ENCODE data around the gene HSF2BP.
"Not testable (repeated sequence)": the region's sequence is repeated elsewhere in the genome, so short reads cannot be mapped to it uniquely, and the experiment has no call there.

The HSF2BP gene

DNA sequence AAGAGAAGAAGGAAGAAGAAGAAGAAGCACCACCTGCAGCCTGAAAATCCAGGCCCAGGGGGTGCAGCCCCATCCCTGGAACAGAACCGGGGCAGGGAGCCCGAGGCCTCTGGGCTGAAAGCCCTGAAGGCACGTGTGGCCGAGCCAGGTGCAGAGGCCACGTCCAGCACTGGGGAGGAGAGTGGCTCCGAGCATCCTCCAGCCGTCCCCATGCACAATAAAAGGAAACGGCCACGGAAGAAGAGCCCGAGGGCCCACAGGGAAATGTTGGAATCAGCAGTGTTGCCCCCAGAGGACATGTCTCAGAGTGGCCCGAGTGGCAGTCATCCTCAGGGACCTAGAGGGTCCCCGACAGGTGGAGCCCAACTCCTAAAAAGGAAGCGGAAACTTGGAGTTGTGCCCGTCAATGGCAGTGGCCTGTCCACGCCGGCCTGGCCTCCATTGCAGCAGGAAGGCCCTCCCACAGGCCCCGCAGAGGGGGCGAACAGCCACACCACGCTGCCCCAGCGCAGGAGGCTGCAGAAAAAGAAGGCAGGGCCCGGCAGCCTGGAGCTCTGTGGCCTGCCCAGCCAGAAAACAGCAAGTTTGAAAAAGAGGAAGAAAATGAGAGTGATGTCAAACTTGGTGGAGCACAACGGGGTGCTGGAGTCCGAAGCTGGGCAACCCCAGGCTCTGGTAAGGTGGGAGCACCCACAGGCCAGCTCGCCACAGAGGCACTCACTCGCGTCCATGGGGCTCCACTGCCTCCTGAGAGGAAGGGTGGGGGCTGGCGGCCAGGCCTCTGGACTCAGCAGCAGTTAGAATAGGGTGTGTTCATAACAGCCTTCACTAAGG is 28.5 kb upstream of the HSF2BP start:
- FAIRE-seq = no peak

DNA sequence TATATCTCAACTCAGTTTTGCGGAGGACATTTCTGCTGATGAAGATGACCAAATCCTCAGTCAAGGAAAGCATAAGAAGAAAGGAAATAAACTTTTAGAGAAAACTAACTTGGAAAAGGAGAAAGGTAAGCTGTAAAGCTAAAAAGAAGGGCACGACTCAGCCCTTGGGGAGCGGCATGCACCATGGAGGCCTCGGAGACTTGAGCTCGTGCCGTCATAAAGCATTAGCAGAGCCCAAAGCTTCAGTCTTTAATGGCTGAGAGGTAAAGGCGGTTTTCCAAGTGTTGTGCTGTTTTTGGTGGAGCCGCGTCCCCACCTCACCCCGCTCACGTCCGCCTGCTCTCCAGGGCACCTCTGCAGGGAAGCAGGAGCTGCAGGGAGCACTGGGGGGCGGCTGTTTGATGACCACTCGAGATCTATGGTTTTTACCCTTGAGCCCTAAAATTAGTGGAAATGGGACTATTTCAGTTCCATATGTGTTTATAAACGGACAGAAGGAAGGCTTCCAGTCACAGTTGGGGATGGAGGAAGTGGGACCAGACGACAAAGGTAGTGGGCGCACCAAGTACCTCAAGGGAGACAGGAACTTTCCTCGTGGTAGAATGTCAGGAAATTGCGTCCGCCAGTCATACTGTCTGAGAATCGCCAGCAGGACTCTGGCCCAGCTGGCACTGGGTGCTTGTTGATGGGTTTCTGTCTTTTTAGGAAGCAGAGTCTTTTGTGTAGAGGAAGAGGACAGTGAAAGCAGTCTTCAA is 27.7 kb upstream of the HSF2BP start:
- no peak for FAIRE-seq

DNA sequence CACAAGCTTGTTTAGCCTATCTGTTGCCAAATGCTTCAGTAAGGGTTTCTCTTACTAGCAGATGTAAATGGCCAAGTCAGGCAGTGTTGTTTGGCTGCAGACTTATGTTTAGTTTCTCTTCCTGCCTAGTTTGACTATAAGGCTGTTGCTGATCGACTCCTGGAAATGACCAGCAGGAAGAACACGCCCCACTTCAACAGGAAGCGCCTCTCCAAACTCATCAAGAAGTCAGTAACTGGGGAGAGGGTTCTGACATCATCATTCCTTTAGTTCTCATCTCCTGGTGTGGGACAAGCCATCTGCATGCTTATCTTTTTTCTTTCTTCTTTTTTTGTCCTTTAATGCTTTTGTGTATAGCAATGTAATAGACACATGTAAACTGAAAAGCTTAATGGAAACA is 25.1 kb upstream of the HSF2BP start:
- no peak for FAIRE-seq

DNA sequence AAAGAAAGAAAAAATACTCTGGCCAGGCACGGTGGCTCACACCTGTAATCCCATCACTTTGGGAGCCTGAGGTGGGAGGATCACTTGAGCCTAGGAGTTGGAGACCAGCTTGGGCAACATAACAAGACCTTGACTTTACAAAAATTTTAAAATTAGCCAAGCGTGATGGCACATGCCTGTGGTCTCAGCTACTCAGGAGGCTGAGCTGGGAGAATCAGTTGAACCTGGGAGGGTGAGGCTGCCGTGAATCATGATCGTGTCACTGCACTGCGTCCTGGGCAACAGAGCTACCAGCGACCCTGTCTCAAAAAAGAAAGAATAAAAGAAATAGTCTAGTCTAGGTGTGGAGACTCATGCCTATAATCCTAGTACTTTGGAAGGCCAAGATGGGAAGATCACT is 22.4 kb upstream of the HSF2BP start:
- FAIRE-seq = no peak

DNA sequence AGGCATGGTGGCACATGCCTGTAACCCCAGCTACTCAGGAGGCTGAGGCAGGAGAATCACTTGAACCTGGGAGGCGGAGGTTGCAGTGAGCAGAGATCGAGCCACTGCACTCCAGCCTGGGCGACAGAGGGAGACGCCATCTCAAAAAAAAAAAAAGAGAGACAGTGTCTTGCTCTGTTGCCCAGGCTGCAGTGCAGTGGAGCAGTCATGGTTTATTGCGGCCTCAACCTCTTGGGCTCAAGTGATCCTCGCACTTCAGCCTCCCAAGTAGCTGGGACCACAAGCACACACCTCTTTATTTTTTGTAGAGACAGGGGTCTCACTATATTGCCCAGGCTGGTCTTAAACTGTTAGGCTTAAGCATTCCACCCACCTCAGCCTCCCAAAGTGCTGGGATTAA is 21.1 kb upstream of the HSF2BP start:
- not testable (repeated sequence) for FAIRE-seq

DNA sequence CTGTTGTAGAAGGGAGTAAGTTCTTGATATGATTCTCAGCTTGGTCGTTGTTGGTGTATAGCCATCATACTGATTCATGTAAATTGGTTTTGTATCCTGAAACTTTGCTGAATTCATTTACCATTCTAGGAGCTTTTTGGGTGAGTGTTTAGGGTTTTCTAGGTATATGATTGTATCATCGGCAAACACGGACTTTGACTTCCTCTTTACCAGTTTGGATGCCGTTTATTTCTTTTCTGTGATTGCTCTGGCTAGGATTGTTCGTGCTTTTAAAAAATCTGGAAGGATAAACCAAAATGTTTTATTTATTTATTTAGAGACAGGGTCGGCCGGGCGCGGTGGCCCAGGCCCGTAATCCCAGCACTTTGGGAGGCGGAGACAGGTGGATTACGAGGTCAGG is 20.7 kb upstream of the HSF2BP start:
- FAIRE-seq = no peak

DNA sequence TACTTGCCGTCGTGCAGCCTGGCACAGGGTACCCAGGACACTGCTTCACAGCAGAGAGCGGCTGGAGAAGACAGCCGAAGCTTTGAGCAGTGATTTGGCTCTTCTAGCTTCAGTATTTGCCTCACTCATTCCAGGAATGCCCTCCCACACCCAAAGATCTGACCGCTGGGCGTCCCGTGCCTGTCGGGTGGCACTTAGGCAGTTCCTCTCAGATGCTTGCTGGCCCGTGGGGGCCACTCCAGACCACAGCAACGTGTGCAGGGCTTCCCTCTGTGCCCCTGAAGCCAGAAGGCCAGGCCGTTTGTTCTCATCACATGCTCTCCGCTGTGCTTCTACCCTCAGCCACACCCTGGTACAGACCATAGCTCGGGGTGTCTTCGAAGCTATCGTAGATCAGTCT is 17.1 kb upstream of the HSF2BP start:
- no peak for FAIRE-seq

DNA sequence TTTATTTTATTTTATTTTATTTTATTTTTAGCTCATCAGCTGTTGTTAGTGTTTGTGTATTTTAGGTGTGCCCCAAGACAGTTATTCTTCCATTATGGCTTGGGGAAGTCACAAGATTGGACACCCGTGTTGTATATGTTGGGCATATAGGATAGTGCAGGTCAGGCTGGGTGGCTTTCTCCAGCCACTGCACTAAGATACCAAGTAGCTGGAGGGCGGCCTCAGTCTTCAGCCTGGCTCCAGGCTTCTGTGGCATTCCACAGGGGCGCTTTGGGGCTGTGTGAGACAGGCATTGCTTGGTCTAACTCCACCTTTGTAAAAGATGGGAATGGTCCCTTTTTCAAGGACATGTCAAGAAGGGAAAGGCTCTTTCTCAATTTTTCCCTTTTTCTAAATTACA is 16.6 kb upstream of the HSF2BP start:
- FAIRE-seq = no peak

DNA sequence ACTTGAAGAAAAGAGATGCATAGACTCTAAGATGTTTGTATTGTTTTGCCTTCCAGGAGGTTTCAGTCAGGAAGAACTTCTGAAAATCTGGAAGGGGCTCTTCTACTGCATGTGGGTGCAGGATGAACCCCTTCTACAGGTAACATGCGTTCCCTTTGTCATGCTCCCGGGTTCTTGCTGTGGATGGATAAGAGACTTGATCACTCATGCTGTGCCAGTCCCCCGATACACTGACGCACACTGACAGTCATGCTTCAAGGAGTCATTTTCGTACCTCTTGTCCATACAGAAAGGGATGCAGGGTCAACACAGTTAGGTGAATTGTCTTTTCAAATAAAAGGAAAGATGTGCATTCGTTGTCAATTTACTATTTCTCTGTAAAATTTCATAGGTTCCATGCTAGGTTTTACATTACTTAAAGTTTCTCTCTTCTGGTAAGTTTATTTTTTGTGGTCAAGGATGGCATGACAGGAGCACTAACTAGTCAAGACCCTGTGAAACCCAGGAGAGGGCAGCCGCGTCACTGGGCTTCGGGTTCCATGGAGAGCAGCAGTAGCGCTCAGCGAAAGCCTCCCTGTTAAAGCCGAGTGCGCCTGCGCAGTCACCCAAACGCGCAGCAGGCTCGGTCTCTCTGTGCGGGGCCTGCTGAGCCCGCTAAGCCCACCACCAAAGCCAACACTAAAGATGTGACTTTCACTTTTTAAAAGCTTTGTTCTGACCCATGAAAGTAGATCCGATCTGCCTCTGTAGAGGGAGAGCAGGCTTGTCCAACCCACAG is 10.7 kb upstream of the HSF2BP start:
- FAIRE-seq = no peak

DNA sequence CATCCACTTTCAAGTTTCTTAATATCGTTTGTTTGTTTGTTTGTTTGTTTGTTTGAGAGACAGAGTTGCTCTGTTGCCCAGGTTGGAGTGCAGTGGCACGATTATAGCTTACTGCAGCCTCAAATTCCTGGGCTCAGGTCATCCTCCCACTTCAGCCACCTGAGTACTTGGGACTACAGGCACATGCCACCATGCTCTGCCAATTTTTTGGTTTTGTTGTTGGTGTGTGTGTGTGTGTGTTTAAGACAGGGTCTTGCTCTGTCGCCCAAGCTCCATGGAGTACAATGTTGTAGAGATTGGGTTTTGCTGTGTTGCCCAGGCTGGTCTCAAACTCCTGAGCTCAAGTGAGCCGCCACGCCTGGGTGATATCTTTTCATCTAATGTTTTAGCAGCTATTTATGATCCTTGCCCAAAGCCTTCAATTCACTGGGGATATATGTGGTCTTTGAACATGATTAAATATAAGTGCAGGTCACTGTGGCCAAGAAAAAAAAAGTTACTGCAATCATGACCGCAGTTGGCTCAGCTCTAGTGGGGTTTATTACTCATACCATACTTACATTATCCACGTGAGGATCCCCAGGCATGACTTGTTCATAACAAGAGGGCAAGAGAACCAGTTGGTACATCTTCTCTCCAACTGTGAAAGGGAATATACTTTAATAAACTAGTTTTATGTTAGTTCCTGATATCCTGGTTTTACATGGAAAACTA is 8.1 kb upstream of the HSF2BP start:
- FAIRE-seq = no peak

DNA sequence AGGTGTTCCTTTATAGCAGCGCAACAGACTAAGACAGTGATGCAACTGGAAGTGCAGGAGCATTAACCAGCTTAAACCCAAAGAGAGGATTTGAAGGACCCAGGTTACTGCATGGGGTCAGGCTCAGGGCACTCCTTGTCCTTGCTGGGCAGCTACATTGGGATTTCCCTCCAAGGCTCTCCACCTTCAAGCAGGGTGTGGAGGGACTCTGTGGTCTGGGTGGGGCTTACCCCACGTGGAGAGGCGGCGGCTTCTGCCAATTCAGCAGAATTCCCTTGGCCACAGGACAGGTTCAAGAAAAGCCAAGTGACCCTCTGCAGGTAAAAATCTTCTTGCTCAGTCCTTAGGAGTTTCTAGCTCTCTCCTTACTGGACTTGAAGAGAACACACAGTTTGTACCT is 6.6 kb upstream of the HSF2BP start:
- no peak for FAIRE-seq

DNA sequence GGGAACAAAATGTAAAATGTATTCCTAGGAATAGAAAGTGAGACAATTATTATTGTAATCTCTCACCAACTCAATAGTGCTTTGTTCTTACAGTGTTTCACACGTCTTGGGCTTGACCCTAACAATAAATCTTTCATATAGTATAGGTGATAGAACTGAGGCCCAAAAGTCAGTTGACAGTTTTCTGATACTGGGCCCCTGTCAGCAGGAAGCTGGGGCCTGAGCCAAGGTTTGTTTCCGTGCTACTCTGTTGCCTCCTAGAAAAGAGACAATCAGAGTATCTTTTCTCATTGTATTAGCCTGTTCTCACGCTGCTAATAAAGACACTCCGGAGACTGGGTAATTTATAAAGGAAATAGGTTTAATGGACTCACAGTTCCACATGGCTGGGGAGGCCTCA is 5.1 kb upstream of the HSF2BP start:
- FAIRE-seq = no peak

DNA sequence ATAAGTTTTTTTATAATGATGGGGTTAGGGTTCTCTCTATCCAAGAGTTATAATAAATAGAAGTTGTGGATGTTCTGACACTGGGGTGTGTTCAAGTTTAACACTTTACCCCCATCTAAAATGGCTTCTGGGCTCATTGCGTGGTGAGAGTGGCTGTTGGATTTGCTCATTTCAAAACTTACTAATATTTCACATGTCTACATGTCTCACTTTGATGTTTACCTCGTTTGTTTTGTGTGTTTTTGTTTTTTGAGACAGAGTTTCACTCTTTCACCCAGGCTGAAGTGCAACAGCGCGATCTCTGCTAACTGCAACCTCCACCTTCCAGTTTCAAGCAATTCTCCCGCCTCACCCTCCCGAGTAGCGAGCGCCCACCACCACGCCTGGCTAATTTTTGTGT is 3.7 kb upstream of the HSF2BP start:
- no peak for FAIRE-seq

DNA sequence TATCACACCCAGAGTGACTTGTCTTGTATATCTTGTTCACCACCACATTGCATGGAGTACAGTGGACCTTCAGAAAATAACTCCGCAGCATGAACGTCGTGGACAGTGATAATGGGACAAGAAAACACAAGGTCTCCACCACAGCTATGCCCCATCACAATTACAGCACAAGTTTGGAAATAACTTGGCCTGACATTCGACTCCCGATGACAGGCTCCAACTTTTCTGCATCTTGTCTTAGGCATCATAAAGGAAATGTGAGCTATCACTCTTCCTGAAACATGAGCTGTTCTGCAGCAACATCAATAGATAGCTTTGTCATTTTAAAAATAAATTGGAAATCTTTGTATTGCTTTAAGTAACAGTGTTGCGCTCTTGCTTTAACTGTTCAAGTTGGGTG is 3.0 kb upstream of the HSF2BP start:
- FAIRE-seq = no peak

DNA sequence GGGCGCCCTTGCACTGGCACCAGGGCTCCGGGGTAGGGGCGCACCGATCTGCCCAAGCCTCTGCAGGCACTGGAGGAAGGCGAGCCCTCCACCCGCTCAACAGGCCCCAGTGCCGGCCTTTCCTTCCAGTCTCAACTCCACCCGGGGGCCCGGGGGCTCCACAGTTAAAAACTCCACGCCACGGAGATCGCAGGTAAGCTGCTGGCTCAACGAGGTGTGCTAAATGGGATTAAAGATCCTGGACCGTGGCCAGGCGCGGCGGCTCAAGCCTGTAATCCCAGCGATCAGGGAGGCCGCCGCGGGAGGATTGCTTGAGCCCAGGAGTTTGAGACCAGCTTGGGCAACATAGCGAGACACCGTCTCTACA is 536 bp downstream of the HSF2BP start:
- FAIRE-seq = no peak

DNA sequence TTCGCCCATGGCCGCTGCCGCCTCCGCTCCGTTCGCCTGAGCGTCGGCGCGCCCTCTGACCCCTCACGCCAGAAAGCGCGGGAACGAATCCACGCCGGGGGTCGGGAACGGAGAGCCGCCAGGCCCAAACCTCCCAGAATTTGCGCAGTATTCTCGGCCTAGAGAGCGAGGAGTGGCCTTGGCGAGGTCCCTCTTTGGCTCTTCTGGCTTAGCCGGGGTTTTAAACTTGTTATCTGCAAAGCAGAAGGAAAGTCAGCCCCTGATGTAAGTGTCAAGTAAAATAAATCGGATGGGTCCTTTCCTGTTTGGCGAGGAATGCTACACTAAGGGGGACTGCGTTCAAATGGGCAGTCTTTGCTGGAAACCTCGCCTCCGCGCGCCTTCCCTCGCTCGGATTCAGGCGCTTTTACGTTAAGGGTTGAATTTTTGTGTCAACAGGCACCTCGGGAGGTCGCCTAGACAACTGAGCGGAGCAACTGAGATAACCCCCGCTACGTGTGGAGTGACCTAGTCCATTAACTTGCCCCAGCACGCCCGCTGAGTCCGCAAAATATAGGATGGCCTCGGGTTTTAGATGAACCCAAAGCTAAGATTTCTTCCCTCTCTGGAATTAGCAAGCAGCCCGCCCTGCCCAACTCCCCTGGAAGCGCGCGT is 1.1 kb downstream of the HSF2BP start:
- FAIRE-seq = no peak

DNA sequence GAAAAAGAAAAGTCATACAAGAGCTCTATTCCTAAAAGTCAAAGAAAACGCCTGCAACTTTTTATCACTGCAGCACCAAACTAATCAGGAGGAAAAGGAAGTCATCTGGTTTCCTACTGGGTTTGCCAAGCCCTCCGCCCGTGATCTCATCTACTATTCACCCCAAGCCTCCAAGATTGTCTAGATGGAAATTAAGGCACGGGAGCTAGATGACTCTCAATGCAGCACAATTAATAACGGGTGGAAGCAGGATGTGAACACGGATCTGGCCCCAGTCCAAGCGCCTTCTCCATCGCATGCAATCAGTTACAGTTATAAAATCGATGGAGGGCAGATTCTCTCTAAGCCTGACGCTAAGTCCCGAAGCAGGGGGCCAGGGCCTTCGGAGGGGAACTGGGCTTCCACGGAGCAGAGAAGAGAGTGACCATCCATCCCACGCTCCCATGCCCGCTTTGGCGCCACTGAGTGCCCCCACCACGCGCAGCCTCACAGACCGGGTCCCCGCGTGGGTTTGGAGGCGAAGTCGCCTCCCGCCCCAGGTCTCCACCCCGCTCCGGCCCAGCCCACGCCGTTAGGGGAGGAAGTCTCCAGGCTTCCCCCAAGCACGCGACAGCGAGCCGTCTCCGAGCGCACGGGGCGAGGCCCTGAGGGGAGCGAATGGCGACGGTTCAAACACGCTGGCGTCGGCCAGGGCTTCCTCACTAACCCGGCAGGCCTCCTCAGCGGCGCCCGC is 1.8 kb downstream of the HSF2BP start:
- FAIRE-seq = no peak

DNA sequence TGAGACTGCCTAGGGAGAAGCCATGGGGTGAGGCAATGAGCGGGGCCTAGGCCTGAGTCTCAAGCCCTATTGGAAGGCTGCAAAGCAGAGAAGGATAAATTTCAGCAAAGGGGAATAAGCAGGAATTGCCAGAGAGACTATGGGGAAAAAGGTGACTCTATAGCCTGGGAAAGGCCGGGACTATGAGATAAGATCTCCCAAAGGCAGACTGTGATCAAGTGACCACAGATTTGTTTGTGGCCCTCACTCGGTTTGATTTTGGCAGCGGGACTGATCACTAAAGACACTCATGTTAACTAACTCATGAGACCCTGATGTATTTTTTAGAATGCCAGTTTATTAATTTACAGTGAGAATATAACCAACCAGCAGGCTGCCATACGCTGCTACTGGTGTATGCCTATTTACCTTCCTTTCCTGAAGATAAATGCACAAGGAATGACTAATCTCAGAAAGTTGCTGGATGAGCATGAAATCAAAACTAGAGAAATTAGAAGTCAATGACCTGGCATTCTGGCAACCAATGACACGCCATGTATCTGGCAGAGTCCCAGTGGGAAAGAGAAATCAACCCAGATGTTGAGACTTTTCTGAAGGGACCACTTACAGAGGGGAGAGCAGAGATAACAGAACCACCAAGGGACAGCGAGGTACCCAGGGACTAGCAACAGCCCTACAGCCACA is 4.3 kb downstream of the HSF2BP start:
- FAIRE-seq = no peak

DNA sequence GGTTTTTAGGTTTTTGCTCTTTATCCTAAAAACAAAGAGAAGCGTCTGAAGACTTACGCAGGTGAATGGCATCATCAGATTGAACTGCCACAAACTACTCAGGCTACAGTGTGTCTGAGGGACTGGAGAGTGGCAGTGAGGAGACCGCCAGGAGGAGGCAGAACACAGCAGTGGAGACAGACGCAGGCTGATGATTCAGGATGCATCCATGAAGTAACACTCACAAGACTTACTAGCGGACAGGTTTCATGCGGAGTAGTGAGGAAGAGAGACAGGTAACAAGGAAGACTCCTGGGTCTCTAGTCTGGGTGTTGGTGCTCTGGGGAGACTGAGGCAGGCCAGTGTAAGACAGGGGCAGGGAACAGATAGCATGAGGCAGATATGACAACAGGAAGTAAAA is 5.7 kb downstream of the HSF2BP start:
- FAIRE-seq = no peak

DNA sequence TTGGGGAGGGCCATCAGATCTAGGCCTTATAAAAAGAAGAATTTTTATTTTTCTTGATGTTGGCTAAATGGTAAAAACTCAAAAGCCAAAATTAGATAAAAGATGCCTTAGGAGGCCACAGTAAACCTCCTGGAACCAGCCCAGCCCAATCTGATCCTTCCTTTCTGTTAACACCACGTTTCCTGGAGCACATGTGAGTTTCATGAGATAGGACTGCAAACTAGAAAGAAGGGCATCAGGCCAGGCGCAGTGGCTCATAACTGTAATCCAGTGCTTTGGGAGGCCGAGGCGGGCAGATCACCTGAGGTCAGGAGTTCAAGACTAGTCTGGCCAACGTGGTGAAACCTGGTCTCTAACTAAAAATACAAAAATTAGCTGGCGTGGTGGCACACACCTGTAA is 6.7 kb downstream of the HSF2BP start:
- no peak for FAIRE-seq

DNA sequence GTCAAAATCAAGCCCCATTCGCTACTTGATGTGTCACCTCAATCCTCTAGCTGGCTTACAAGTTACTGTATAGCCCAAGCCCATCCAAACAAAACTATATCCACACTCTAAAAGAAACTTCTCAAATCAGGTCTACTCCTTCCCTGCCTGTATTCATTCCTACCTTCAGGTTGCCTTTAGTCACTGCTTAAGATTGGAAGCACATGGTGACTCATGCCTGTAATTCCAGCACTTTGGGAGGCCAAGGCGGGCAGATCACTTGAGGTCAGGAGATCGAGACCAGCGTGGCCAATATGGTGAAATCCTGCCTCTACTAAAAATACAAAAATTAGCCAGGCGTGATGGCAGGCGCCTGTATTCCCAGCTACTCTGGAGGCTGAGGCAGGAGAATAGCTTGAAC is 7.4 kb downstream of the HSF2BP start:
- FAIRE-seq = not testable (repeated sequence)

Data from colon (tissue), 2 donors.